B cell (primary cell): Measurements from ENCODE around the gene B4GALNT4. TPM values are rescaled to one million over a fixed set of nuclear protein-coding genes. Genes with fewer than 3 reads are reported as not detected.

ENCODE experiments used
- ATAC-seq: fragments of 200-7000 bp; cut with Tn5 transposase; one replicate; pipeline ENCODE4 v1.10.0; 2021; ENCODE audit warnings: low read depth, mild to moderate bottlenecking, moderate number of reproducible peaks, moderate library complexity
- CTCF ChIA-PET: fragments of 350-600 bp; sonication (Branson Sonifier 250); formaldehyde crosslinking; loops from one replicate; lab custom pipeline; 2021; ENCODE audit warnings: antibody characterized with exemption, inconsistent platforms; lab: Charles Lee
- POLR2A ChIA-PET: fragments of 350-600 bp; sonication (Branson Sonifier 250); formaldehyde crosslinking; loops from one replicate; lab custom pipeline; 2021; ENCODE audit warnings: antibody characterized with exemption; lab: Charles Lee
- DNase-seq: peaks from one replicate; pipeline ENCODE4 v3.0.0; 2013
- H2AFZ ChIP-seq: 2 replicates; pipeline ENCODE4 v1.6.1; 2012; ENCODE audit warnings: mild to moderate bottlenecking, low read depth, low read length; ENCODE audit not compliant: insufficient read depth, poor library complexity, severe bottlenecking
- H3K27ac ChIP-seq, 2 donors: 1 replicate in 1 of 2; 2 replicates in 1 of 2; pipeline ENCODE4 v1.5.1; 2012 to 2013; ENCODE audit warnings: low read length in 2 of 2, mild to moderate bottlenecking in 2 of 2, moderate library complexity in 1 of 2
- H3K27me3 ChIP-seq, 4 experiments: fragments of 200-600 bp in 1 of 4; sonication (generic) in 1 of 4; replicated peaks in 1 of 4; 1 replicate in 2 of 4; 2 replicates in 2 of 4; pipeline versions ENCODE4 v1.6.1 to v1.7.0; 2013 to 2016; ENCODE audit warnings: low read length in 3 of 4, mild to moderate bottlenecking in 2 of 4, mixed read lengths in 1 of 4, moderate library complexity in 1 of 4; ENCODE audit not compliant: insufficient read depth in 4 of 4, control insufficient read depth in 3 of 4; ENCODE audit errors: control extremely low read depth in 1 of 4
- H3K36me3 ChIP-seq, 2 experiments: replicated peaks in 1 of 2; 1 replicate in 1 of 2; 2 replicates in 1 of 2; pipeline versions ENCODE4 v1.6.1 to v1.7.1; 2013; ENCODE audit warnings: low read length in 1 of 2; ENCODE audit not compliant: insufficient read depth in 2 of 2, control insufficient read depth in 1 of 2; ENCODE audit errors: control extremely low read depth in 1 of 2, extremely low read depth in 1 of 2
- H3K4me1 ChIP-seq, 2 donors: fragments of 200-600 bp in 1 of 2; sonication (generic) in 1 of 2; 1 replicate in 1 of 2; 2 replicates in 1 of 2; pipeline versions ENCODE4 v1.5.1 to v1.6.1; 2013 to 2017; ENCODE audit warnings: low read length in 2 of 2; ENCODE audit not compliant: control insufficient read depth in 2 of 2, insufficient read depth in 2 of 2
- H3K4me2 ChIP-seq: replicated peaks from 2 replicates; pipeline ENCODE3; 2012; ENCODE audit warnings: mild to moderate bottlenecking, low read depth, low read length; ENCODE audit not compliant: poor library complexity, severe bottlenecking
- H3K4me3 ChIP-seq, 5 experiments: fragments of 200-600 bp in 1 of 5; sonication (generic) in 1 of 5; 1 replicate in 3 of 5; 2 replicates in 2 of 5; pipeline versions ENCODE4 v1.5.1 to v1.7.0; 2011 to 2016; ENCODE audit warnings: low read length in 4 of 5, mild to moderate bottlenecking in 4 of 5, low read depth in 2 of 5, control low read depth in 1 of 5, moderate library complexity in 1 of 5; ENCODE audit not compliant: insufficient read depth in 1 of 5; ENCODE audit errors: control extremely low read depth in 1 of 5, extremely low read depth in 1 of 5
- H3K79me2 ChIP-seq: fragments of 200-600 bp; sonication (generic); one replicate; pipeline ENCODE4 v1.6.0; 2016; ENCODE audit warnings: low read length; ENCODE audit not compliant: control insufficient read depth, insufficient read depth
- H3K9ac ChIP-seq: fragments of 200-600 bp; sonication (generic); 2 replicates; pipeline ENCODE4 v1.6.1; 2017; ENCODE audit warnings: mild to moderate bottlenecking, low read length, moderate library complexity
- H3K9me3 ChIP-seq, 3 donors: one replicate each; pipeline versions ENCODE4 v1.6.1 to v1.7.1; 2013; ENCODE audit warnings: low read length in 2 of 3; ENCODE audit not compliant: control insufficient read depth in 2 of 3, insufficient read depth in 1 of 3; ENCODE audit errors: control extremely low read depth in 1 of 3
- H4K20me1 ChIP-seq: 2 replicates; pipeline ENCODE4 v1.6.0; 2012; ENCODE audit warnings: mild to moderate bottlenecking, low read length; ENCODE audit not compliant: insufficient read depth, control insufficient read depth, poor library complexity, severe bottlenecking
- H3K27ac Mint-ChIP-seq: one replicate; pipeline ENCODE4 v1.8.0; 2021; ENCODE audit warnings: mixed read lengths
- H3K27me3 Mint-ChIP-seq: one replicate; pipeline ENCODE4 v1.8.0; 2021; ENCODE audit warnings: mixed read lengths
- H3K4me1 Mint-ChIP-seq: one replicate; pipeline ENCODE4 v1.8.0; 2021; ENCODE audit warnings: mixed read lengths
- H3K4me3 Mint-ChIP-seq: one replicate; pipeline ENCODE4 v1.8.0; 2021; ENCODE audit warnings: mixed read lengths
- H3K9me3 Mint-ChIP-seq: one replicate; pipeline ENCODE4 v1.8.0; 2022; ENCODE audit warnings: mixed read lengths; ENCODE audit not compliant: insufficient read depth
- CTCF ChIP-seq: fragments of 200-600 bp; IDR thresholded peaks from one replicate; pipeline ENCODE4 v1.8.0; 2022; ENCODE audit warnings: antibody characterized with exemption, mild to moderate bottlenecking
- EZH2 ChIP-seq: IDR thresholded peaks from 2 replicates; pipeline ENCODE4 v1.6.1; 2012; ENCODE audit warnings: borderline replicate concordance, low read depth, mild to moderate bottlenecking, moderate library complexity, low read length; ENCODE audit not compliant: insufficient read depth, poor library complexity, severe bottlenecking
- WGBS: methylation state at CpG from one replicate; pipeline ENCODE4 v1.1.5; 2013; ENCODE audit warnings: missing lambda C conversion rate; ENCODE audit not compliant: insufficient coverage; 5-methylcytosine and 5-hydroxymethylcytosine counted together
- intact Hi-C: fragments of 100-400 bp; cut with micrococcal nuclease; formaldehyde crosslinking; loops from one replicate; pipeline ENCODE4 v1.10.0; 2022
- polyA plus RNA-seq: library from polyadenylated mRNA; depleted of rRNA; stranded (reverse); fragments of >200 nt; gene quantifications from 2 replicates; pipeline ENCODE4 v1.2.3, GENCODE V29; 2012
- total RNA-seq, 2 donors: library from RNA; stranded (reverse); fragments of 120-200 nt in 1 of 2; gene quantifications; 1 replicate in 1 of 2; 2 replicates in 1 of 2; pipeline versions ENCODE4 v1.2.3 to v1.2.4, GENCODE V29; 2013 to 2022

Gene B4GALNT4
- total and polyA plus RNA-seq, 2 donors (not counting 1 experiment from before 2014, with no cell fraction given): not detected

DNA sequence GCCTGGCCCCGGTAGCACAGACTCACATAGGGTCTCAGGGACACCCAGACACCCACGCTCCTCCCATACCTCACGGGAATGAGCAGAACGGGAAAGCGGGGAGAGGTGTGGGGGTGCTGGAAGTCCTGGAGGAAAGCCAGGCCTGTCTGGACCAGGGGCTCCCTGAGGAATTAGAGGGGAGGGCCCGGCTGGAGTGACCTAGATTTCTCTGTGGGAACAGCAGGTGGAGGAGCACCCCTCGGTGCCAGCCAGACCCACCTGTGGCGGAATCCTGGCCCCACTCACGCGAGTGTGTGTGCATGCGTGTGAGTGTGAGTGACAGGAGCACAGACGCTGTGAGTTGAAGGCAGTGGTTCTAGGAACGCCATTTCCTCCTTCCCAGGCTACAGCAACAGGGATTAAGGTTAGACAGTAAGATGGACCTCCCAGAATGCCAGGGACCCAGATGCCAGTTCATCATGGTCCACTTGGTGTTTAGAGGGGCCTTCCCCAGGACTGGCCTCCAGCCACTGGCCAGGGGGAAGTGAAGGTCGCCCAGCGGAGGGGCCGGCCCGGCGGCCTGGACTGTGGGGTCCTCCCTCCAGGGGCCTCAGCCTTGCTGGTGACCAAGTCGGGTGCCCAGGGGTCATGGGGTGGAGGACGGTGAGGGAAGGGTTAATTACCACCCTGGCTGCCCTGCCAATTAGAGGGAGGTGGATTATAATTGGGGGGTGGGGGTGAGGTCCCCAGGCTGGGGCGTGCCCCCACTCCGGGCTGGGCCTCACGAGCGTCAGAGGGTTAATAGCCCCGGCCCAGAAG lies 25.8 kb downstream of the B4GALNT4 start:
- TF ChIP-seq CTCF (no peak), EZH2 (no peak)
- Mint-ChIP-seq H3K9me3 (no peaks in the 10 kb centered on the region), H3K4me1 (peaks cover 3% of the 10 kb centered on the region), H3K27me3 (no peaks in the 10 kb centered on the region), H3K27ac (no peak overlapping the region), H3K4me3 (no peak overlapping the region)
- Histone ChIP-seq H3K4me2 (no peak overlapping the region), H3K9me3 (peaks cover 0 to 3% (median 0%) of the 10 kb centered on the region in 3 donors), H3K4me3 (no peak overlapping the region), H3K4me1 (peaks cover 12 to 15% of the 10 kb centered on the region in 2 donors), H4K20me1 (no peaks in the 10 kb centered on the region), H3K36me3 (no peaks in the 10 kb centered on the region), H2AFZ (no peak overlapping the region), H3K79me2 (no peaks in the 10 kb centered on the region), H3K27ac (no peak overlapping the region), H3K27me3 (peaks cover 0 to 11% (median 0%) of the 10 kb centered on the region in 4 experiments), H3K9ac (no peak overlapping the region)
- ChIA-PET POLR2A (no interaction called here), CTCF (no interaction called here)
- 79% methylated on average over 21 of the region's 25 CpGs for WGBS
- DNase-seq (no peak), ATAC-seq (no peak)
- intact Hi-C loops: no loop called here

DNA sequence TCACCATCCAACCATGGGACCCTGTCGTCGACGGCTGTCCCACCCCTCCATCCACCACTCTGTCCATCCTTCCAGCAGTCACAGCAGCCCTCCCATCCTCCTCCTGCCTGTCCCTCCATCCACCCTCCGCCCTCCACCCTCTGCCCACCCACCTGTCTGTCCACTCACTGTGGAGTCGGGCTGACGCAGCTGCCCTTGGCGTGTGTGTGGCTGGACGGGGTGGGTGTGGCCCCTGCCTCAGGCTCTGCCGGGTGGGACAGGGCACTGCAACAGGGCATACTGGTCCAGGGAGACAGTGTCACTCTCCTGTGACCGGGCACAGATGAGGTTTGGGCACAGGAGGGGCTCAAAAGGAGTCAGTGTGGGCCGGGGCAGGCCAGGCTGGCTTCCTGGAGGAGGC lies 26.6 kb downstream of the B4GALNT4 start:
- no peak overlapping the region for H3K9ac ChIP-seq
- intact Hi-C loops: no loop called here

More for the DNA sequence above, 26.6 kb downstream of the B4GALNT4 start:
- no peaks in the 10 kb centered on the region for H3K9me3 Mint-ChIP-seq
- H3K4me1 ChIP-seq: peaks cover 12 to 15% of the 10 kb centered on the region in 2 donors
- H3K4me1 Mint-ChIP-seq: peaks cover 3% of the 10 kb centered on the region
- ATAC-seq (no peak), DNase-seq (no peak)
- H3K27me3 Mint-ChIP-seq: no peaks in the 10 kb centered on the region
- H3K27me3 ChIP-seq: peaks cover 0 to 13% (median 0%) of the 10 kb centered on the region in 4 experiments
- no peak overlapping the region for H3K4me2 ChIP-seq
- ChIA-PET CTCF (interaction anchor here (1.0 to 2.3 kb wide), 4 partner anchors 11 to 145 kb away, joined by 3 to 11 read pairs (median 6); no protein-coding TSS in a partner anchor), POLR2A (interaction anchor here (0.6 kb wide), 1 partner anchor 38 kb away, joined by 3 read pairs; no protein-coding TSS in a partner anchor)
- H3K9me3 ChIP-seq: peaks cover 0 to 4% (median 0%) of the 10 kb centered on the region in 3 donors
- no peaks in the 10 kb centered on the region for H3K79me2 ChIP-seq
- no peak overlapping the region for H3K27ac ChIP-seq
- no peak overlapping the region for H2AFZ ChIP-seq
- H3K4me3 Mint-ChIP-seq: peak overlapping the region; percentile 57
- no peaks in the 10 kb centered on the region for H3K36me3 ChIP-seq
- H4K20me1 ChIP-seq: no peaks in the 10 kb centered on the region
- H3K27ac Mint-ChIP-seq: no peak overlapping the region
- TF ChIP-seq EZH2 (no peak), CTCF (no peak)
- WGBS: 92% methylated on average over 11 of the region's 11 CpGs
- H3K4me3 ChIP-seq: no peak overlapping the region
